Left ventricle myocardium inferior (tissue), 1 donor: ENCODE measurements around the gene NHS. TPM values are rescaled to one million over a fixed set of nuclear protein-coding genes. Genes with fewer than 3 reads are reported as not detected.

Experiments used
- DNase-seq: peaks from one replicate; pipeline ENCODE4 v3.0.0-alpha.2; 2020
- H3K27ac ChIP-seq: fragments of 200-600 bp; replicated peaks from 2 replicates; pipeline ENCODE4 v1.8.0; 2021
- H3K27me3 ChIP-seq: fragments of 200-600 bp; 2 replicates; pipeline ENCODE4 v1.8.0; 2021; ENCODE audit warnings: low read depth
- H3K36me3 ChIP-seq: fragments of 200-600 bp; 2 replicates; pipeline ENCODE4 v1.8.0; 2021
- H3K4me1 ChIP-seq: fragments of 200-600 bp; 2 replicates; pipeline ENCODE4 v1.8.0; 2021
- H3K4me3 ChIP-seq: fragments of 200-600 bp; 2 replicates; pipeline ENCODE4 v1.8.0; 2021; ENCODE audit warnings: mild to moderate bottlenecking, moderate library complexity
- H3K9me3 ChIP-seq: fragments of 200-600 bp; replicated peaks from 2 replicates; pipeline ENCODE4 v1.8.0; 2021
- CTCF ChIP-seq: fragments of 200-600 bp; IDR thresholded peaks from 2 replicates; pipeline ENCODE4 v1.8.0; 2021; ENCODE audit warnings: antibody characterized with exemption, mild to moderate bottlenecking, borderline replicate concordance
- intact Hi-C: fragments of 100-400 bp; cut with micrococcal nuclease; formaldehyde crosslinking; loops from one replicate; pipeline ENCODE4 v1.11.0; 2022
- total RNA-seq: library from RNA; stranded (reverse); fragmentation: NEBNext Ultra II Directional; extraction: Animal tissue kit (Norgen Biotek cat#: 25700); gene quantifications from one replicate; pipeline ENCODE4 v1.2.1, GENCODE V29; 2021
- donor health status: DM: no; HTN: yes; CAD: no; lungs with severe emphysema.

Gene NHS
- total RNA-seq, 1 donor from 2014 or later, result 1.0 TPM

DNA sequence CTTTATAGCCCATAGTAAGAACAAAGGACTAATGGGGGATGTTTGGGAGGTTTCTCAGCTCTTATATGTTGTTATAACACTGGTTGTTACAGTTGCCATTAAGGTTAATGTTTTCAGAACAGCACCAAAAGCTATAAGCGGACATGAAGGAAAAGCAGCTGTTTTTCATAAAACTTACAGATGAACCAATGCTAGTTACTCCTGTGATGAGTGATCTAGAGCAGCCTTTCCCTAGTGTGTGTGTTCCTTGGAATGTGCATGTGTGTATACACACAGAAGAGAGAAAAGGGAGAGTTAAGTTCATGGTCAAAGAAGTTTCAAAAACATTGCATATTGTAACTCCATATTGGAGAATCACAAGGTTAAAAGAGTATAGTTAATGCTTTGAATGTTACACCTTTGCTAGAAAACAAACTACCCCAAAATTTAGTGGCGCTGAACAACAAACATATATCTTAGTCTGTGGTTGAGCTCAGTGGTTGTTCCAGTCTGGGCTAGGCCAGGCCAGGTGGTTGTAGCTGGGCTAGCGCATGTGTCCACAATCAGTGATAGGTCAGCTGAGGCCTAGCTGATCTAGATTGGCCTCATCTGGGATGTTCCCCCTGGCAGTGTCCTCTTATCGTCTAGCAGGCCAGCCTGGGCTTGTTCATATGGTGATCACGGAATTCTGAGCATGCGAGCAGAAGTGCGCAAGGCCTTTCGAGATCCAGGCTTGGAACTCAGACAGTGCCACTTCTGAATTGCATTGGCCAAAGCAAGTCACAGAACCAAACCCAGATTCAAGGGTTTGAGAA, 151.0 kb downstream of the NHS start:
- intact Hi-C loops, result loop anchor here (10.0 kb wide), 1 partner anchor 151 kb away; the partner anchor contains the start of gene NHS
- H3K9me3 ChIP-seq, result no peaks in the 10 kb centered on the region
- DNase-seq, result no peak
- H3K4me3 ChIP-seq, result no peak overlapping the region
- no peak overlapping the region for H3K27ac ChIP-seq
- peaks cover 21% of the 10 kb centered on the region for H3K4me1 ChIP-seq
- TF ChIP-seq CTCF, result no peak
- H3K27me3 ChIP-seq, result no peaks in the 10 kb centered on the region
- H3K36me3 ChIP-seq, result no peaks in the 10 kb centered on the region

DNA sequence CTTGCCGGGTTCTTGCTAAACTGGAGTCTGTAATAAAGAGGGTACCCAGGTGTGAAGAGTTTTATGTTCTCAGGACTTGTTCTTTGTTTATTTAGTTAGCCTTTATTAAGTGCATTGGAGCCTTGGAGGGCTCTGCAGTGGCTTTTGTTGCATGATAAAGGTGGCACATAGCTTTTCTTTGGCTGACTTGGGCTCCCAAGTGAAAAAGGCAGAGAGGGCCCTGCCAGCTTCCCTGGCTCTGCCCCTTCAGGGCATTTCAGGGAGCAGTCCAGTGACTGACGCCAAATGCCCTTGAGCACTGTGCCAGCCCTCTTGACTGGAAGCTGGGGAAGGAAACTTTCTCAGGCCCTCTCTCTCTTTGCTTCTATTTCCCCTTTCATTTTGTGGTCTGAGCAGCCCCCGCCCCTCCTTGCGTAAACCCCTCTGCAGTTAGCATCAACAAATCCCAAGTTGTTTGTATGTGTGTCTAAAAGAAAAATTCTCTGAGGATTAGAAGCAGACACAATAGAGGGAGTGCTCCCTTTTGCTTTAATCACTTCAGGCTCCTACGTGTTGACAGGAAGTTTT, 152.2 kb downstream of the NHS start:
- Histone ChIP-seq H3K27me3 (no peaks in the 10 kb centered on the region), H3K4me1 (peaks cover 21% of the 10 kb centered on the region), H3K27ac (peak overlapping the region; percentile 73), H3K9me3 (no peaks in the 10 kb centered on the region), H3K36me3 (no peaks in the 10 kb centered on the region), H3K4me3 (no peak overlapping the region)
- TF ChIP-seq CTCF, result no peak
- DNase-seq, result peak; percentile 54
- intact Hi-C loops, result loop anchor here (10.0 kb wide), 1 partner anchor 152 kb away; the partner anchor contains the start of gene NHS

DNA sequence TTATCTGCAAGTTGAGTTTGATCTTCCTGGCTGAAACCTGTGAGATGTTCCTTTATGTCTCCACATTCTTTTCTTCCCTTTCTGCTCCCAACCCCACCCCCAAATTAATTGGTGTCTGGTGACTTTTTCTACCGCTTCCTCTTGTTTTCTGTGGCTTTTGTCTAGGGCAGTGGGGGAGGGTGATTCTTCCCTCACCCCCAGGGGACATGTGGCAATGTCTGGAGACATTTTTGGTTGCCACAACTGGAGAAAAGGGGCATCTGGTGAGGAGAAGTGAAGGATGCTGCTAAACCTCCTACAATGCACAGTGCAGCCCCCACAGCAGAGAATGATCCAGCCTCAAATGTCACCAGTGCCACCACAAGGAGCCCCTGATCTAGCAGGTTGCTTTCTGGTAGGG, 152.9 kb downstream of the NHS start:
- H3K4me3 ChIP-seq, result no peak overlapping the region
- H3K4me1 ChIP-seq, result peaks cover 21% of the 10 kb centered on the region
- intact Hi-C loops, result loop anchor here (10.0 kb wide), 1 partner anchor 153 kb away; the partner anchor contains the start of gene NHS
- no peak for DNase-seq
- peak overlapping the region; percentile 73 for H3K27ac ChIP-seq
- TF ChIP-seq CTCF, result no peak
- no peaks in the 10 kb centered on the region for H3K27me3 ChIP-seq
- no peaks in the 10 kb centered on the region for H3K36me3 ChIP-seq
- no peaks in the 10 kb centered on the region for H3K9me3 ChIP-seq

- Histone ChIP-seq H3K4me1 (peaks cover 21% of the 10 kb centered on the region), H3K9me3 (no peaks in the 10 kb centered on the region), H3K4me3 (no peak overlapping the region), H3K27ac (no peak overlapping the region), H3K27me3 (no peaks in the 10 kb centered on the region), H3K36me3 (no peaks in the 10 kb centered on the region)
- DNase-seq, result no peak
- intact Hi-C loops, result loop anchor here (10.0 kb wide), 1 partner anchor 154 kb away; the partner anchor contains the start of gene NHS
- TF ChIP-seq CTCF, result no peak
Observed at GRCh38 chrX:17529151-17529745, 154.2 kb downstream of the NHS start.

DNA sequence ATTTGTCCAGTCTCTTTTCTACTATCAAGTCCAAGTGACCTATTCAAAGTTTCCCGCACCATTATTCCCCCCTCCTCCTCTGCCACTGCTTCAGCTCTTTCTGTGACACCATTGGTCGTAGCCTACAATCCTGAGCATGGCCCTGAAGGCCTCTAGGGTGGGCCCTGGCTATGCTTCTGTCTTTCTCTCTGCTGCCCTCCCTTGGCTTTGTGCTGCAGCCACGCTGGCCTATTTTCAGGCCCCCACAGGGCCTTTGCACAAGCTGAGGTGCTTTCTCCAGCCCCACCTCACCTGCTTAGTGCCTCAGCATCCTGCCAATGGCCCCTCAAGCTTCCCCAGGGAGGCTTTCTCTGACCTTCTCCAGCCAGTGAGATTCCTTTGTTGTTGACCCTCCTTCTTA, 156.5 kb downstream of the NHS start:
- TF ChIP-seq CTCF, result no peak
- peaks cover 21% of the 10 kb centered on the region for H3K4me1 ChIP-seq
- H3K36me3 ChIP-seq, result no peaks in the 10 kb centered on the region
- no peak overlapping the region for H3K27ac ChIP-seq
- no peak for DNase-seq
- no peak overlapping the region for H3K4me3 ChIP-seq
- H3K27me3 ChIP-seq, result no peaks in the 10 kb centered on the region
- no peaks in the 10 kb centered on the region for H3K9me3 ChIP-seq
- intact Hi-C loops, result no loop called here
